Ishikawa (cell line): ENCODE measurements around the gene RPL13.

Experiments
- CEBPB ChIP-seq: IDR thresholded peaks from 2 replicates; pipeline ENCODE4 v1.6.1; 2012
- CREB1 ChIP-seq: IDR thresholded peaks from 2 replicates; pipeline ENCODE4 v1.6.1; 2012; ENCODE audit warnings: low read depth
- EGR1 ChIP-seq: IDR thresholded peaks from 2 replicates; pipeline ENCODE4 v1.6.1; 2012
- EP300 ChIP-seq: IDR thresholded peaks from 2 replicates; pipeline ENCODE4 v1.6.1; 2012; ENCODE audit warnings: borderline replicate concordance
- FOXM1 ChIP-seq: IDR thresholded peaks from 2 replicates; pipeline ENCODE4 v1.6.1; 2012; ENCODE audit warnings: low read depth, borderline replicate concordance
- MAX ChIP-seq: IDR thresholded peaks from 2 replicates; pipeline ENCODE4 v1.6.1; 2012
- NFIC ChIP-seq: IDR thresholded peaks from 2 replicates; pipeline ENCODE4 v1.6.1; 2012
- RAD21 ChIP-seq: IDR thresholded peaks from 2 replicates; pipeline ENCODE4 v1.6.1; 2012; ENCODE audit warnings: low read depth
- REST ChIP-seq: IDR thresholded peaks from 2 replicates; pipeline ENCODE4 v1.6.1; 2012; ENCODE audit warnings: low read depth, mild to moderate bottlenecking
- TAF1 ChIP-seq: IDR thresholded peaks from 2 replicates; pipeline ENCODE4 v1.6.1; 2012; ENCODE audit warnings: low read depth, mild to moderate bottlenecking
- TCF12 ChIP-seq: IDR thresholded peaks from 2 replicates; pipeline ENCODE4 v1.6.1; 2012; ENCODE audit warnings: low read depth
- USF1 ChIP-seq: IDR thresholded peaks from 2 replicates; pipeline ENCODE4 v1.6.1; 2012
- YY1 ChIP-seq: IDR thresholded peaks from 2 replicates; pipeline ENCODE4 v1.6.1; 2012; ENCODE audit warnings: low read depth
- ZBTB7A ChIP-seq: IDR thresholded peaks from 2 replicates; pipeline ENCODE4 v1.6.1; 2012; ENCODE audit warnings: low read depth

RPL13 gene

GRCh38 chr16:89607937-89608740 lies 47.7 kb downstream of the RPL13 start:
- no peak for TF ChIP-seq RAD21
- TF ChIP-seq TAF1 = no peak
- no peak for TF ChIP-seq CEBPB
- TF ChIP-seq USF1 = no peak
- TF ChIP-seq ZBTB7A = no peak
- no peak for TF ChIP-seq REST
- TF ChIP-seq TCF12 = no peak
- TF ChIP-seq EP300 = no peak
- no peak for TF ChIP-seq CREB1
- TF ChIP-seq EGR1 = no peak
- TF ChIP-seq MAX = no peak
- no peak for TF ChIP-seq YY1
- TF ChIP-seq NFIC = no peak

GRCh38 chr16:89610108-89610453 lies 49.6 kb downstream of the RPL13 start:
- TF ChIP-seq CEBPB = no peak

GRCh38 chr16:89612415-89613166 lies 52.1 kb downstream of the RPL13 start:
- TF ChIP-seq FOXM1 (no peak), TCF12 (no peak), CREB1 (no peak)

- TF ChIP-seq TAF1 (no peak), TCF12 (no peak)
Measured at GRCh38 chr16:89613231-89613953, 52.9 kb downstream of the RPL13 start, which contains the start of gene DPEP1. TSS of gene DPEP1 (plus strand) at chr16:89613642. CDS start at chr16:89630411, 16,769 bp downstream.

GRCh38 chr16:89613954-89614459 lies 53.5 kb downstream of the RPL13 start:
- no peak for TF ChIP-seq USF1
- no peak for TF ChIP-seq TAF1
- TF ChIP-seq NFIC = no peak
- TF ChIP-seq YY1 = no peak
